Fibroblast of villous mesenchyme (primary cell): ENCODE measurements around the gene MZB1. TPM values are rescaled to one million over a fixed set of nuclear protein-coding genes. Genes with fewer than 3 reads are reported as not detected.

Experiments
- DNase-seq: peaks from one replicate; pipeline ENCODE4 v3.0.0-alpha.2; 2010; ENCODE audit warnings: low read depth
- H3K4me3 ChIP-seq: 2 replicates; pipeline ENCODE4 v1.5.1; 2011; ENCODE audit warnings: low read depth, mild to moderate bottlenecking, low read length
- total RNA-seq: library from RNA; depleted of rRNA; stranded (reverse); fragments of >200 nt; gene quantifications from 2 replicates; pipeline ENCODE4 v1.2.3, GENCODE V29; 2012
- TF ChIP-seq, protein P1 (sequence below): IDR thresholded peaks from 2 replicates; pipeline ENCODE4 v1.5.1; 2012; ENCODE audit warnings: low read depth, mild to moderate bottlenecking, low read length; ENCODE audit not compliant: insufficient read depth

The MZB1 gene
- total RNA-seq, 1 donor, result 0.43 TPM

DNA sequence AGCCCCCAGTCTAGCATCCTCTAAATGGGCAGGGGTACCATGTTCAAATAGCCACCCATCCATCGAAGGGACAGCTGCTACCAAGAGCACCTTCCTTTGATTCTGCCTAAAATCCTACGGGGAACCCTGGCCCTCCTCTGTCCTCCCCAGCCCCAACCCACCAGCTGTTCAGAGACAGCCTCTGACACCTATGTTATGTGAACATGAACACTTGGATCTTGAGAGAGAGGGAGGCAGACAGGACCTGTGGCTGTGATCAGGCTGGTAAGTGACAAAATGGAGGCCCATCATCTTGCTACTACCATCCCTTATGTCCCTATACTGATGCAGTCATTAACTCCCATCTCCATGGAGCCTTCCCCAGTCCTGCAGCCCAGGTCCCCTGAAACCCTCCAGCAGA, 14.8 kb downstream of the MZB1 start:
- DNase-seq, result no peak
- TF ChIP-seq, protein P1, sequence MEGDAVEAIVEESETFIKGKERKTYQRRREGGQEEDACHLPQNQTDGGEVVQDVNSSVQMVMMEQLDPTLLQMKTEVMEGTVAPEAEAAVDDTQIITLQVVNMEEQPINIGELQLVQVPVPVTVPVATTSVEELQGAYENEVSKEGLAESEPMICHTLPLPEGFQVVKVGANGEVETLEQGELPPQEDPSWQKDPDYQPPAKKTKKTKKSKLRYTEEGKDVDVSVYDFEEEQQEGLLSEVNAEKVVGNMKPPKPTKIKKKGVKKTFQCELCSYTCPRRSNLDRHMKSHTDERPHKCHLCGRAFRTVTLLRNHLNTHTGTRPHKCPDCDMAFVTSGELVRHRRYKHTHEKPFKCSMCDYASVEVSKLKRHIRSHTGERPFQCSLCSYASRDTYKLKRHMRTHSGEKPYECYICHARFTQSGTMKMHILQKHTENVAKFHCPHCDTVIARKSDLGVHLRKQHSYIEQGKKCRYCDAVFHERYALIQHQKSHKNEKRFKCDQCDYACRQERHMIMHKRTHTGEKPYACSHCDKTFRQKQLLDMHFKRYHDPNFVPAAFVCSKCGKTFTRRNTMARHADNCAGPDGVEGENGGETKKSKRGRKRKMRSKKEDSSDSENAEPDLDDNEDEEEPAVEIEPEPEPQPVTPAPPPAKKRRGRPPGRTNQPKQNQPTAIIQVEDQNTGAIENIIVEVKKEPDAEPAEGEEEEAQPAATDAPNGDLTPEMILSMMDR, result no peak
- H3K4me3 ChIP-seq, result no peak overlapping the region

DNA sequence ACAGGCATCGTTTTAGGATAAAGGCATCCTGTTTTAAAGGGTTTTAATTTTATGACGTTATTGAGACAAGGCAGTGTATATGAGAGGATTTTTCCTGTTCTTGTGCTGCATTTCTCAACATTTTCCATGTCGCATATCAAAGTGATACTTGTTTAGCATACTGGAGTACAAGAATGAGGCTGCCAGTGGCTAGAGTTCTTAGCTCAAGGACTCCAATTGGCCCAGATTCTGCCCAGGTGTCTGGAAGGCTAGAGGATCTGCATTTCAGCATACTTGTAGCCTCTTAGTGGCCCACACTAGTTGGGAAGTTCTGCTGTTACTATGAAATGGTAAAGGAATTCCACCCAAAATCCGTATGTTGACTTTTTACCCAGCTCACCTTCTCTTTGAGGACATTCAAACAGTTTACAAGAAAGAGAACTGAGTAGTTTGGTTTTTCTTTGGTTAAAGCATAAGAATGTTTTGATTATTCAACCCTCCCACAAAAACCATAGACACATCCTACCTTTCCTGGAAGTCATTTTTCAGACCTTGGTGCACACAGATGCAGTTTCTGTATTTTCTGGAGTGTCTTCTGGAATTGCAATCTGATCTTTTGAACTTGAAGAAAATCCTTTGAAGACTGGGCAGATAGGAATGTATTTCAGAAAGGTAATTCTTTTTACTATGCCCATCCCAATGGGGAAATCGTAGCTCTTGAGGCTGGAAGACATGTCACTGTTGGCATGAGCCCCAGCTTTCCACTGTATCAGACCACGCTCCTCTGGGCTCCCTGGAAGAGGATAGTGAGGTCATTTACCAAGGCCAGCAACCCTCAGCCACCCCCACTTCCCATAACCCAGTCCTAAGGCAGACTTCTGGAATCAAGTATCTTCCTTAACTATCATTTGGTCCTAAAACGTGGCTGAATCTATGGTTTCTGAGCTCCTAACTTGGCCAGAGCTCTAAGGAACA, 18.0 kb downstream of the MZB1 start:
- no peak for DNase-seq
- no peak overlapping the region for H3K4me3 ChIP-seq
- TF ChIP-seq, protein P1, result no peak

DNA sequence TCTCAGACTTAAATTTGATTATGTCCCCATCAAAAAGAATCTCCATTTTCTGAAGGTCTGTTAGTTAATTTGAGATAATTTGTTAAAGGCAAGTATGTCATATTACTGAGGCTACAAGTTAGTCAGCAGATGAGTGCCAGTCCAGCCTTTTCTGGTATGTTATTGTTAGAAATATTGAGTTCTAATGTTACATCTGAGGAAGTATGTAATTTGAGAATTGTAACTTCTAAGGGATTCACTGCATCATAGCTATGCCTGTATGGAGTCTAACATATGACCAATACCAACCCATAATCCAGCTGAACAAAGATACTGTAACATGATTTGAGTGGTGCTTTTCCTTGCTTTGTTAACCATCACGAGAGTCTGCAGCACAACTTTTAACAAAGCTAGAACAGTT, 20.5 kb downstream of the MZB1 start:
- DNase-seq, result no peak
- H3K4me3 ChIP-seq, result no peak overlapping the region
- TF ChIP-seq, protein P1, result no peak

DNA sequence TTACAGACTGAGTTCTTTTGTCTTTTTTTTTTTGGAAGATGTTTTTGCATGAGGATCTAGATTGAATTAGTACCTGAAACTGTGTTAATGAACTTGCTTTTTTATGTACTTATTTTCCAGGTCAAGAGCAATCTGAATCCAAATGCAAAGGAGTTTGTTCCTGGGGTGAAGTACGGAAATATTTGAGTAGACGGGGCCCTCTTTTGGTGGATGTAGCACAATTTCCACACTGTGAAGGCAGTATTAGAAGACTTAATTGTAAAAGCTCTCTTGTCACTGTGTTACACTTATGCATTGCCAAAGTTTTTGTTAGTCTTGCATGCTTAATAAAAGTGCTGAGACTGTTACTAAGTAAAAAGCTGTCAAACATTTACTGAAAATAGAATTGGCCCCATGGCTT, 21.1 kb downstream of the MZB1 start:
- H3K4me3 ChIP-seq, result no peak overlapping the region
- DNase-seq, result peak; percentile 19
- TF ChIP-seq, protein P1, result no peak

DNA sequence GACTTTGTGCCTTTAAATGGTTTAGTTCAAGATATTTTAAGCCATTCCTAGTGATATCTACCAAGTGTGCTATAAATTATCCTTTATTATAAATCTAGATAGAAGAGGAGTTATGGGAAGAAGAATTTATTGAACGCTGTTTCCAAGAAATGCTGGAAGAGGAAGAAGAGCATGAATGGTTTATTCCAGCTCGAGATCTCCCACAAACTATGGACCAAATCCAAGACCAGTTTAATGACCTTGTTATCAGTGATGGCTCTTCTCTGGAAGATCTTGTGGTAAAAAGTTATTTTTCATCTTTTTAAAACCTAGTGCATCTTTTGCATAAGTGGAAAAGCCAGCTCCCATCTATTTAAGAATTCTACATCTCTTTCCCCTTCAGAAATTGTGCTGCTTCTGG, 25.2 kb downstream of the MZB1 start:
- no peak overlapping the region for H3K4me3 ChIP-seq
- TF ChIP-seq, protein P1, result no peak
- DNase-seq, result peak; percentile 64

DNA sequence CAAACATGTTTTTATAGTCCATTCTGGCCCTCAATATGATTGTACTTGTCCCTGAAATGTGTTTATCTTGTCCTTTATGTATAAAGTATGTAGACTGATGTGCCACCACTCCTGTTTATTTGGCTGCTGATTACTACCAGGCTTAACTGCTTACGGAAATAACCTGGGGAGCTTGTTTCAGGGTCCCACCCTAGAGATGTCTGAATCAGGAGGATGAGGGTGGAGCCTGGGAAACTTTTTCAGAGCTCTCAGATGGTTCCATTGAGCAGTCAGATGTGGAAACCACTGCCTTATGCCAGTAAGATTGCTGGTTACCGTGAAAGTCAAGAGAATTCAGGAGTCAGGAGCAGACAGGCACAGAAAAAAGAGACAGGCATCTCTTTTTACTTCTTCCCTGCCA, 25.8 kb downstream of the MZB1 start:
- H3K4me3 ChIP-seq, result no peak overlapping the region
- TF ChIP-seq, protein P1, result no peak
- DNase-seq, result no peak
